Left cardiac atrium (tissue), 4 donors: ENCODE data around the gene PRDM12. TPM values are rescaled to one million over a fixed set of nuclear protein-coding genes. Genes with fewer than 3 reads are reported as not detected.

Experiments
- ATAC-seq, 2 donors: fragments of 200-7000 bp; cut with Tn5 transposase; one replicate each; pipeline ENCODE4 v1.9.1; 2020; ENCODE audit warnings: mild to moderate bottlenecking in 2 of 2, moderate library complexity in 2 of 2
- DNase-seq: peaks from one replicate; pipeline ENCODE4 v3.0.0-alpha.2; 2020
- intact Hi-C, 2 donors: fragments of 100-400 bp; cut with DNase I; formaldehyde crosslinking; loops; one replicate each; pipeline versions ENCODE4 v1.14.1 to v1.15.1; 2022 to 2023
- total RNA-seq, 2 donors: library from RNA; stranded (reverse); fragmentation: NEBNext Ultra II Directional; extraction: Animal tissue kit (Norgen Biotek cat#: 25700); gene quantifications; one replicate each; pipeline ENCODE4 v1.2.1, GENCODE V29; 2021
- donor health status: DM: no; HTN: yes; CAD: no.
- donor health status: DM: no; HTN: yes; CAD: no; lungs with severe emphysema.
- donor health status: DM: yes; HTN: yes; CAD: no.
- donor health status: Dilated cardiomyopathy.

Gene PRDM12
- total RNA-seq, 2 donors from 2014 or later: not detected

- intact Hi-C loops: no loop called here
- DNase-seq (no peak), ATAC-seq (no peak)
Measured at GRCh38 chr9:130634801-130635200, 29.6 kb upstream of the PRDM12 start.

- DNase-seq: no peak
- intact Hi-C loops: no loop called here
- no peak for ATAC-seq
Measured at GRCh38 chr9:130635306-130635705, 29.1 kb upstream of the PRDM12 start.

- ATAC-seq (no peak), DNase-seq (no peak)
- intact Hi-C loops: no loop called here
Measured at GRCh38 chr9:130635721-130636647, 28.4 kb upstream of the PRDM12 start.

- ATAC-seq: no peak
Measured at GRCh38 chr9:130636648-130637020, 27.8 kb upstream of the PRDM12 start.

GRCh38 chr9:130638284-130639123 lies 25.9 kb upstream of the PRDM12 start:
- ATAC-seq (no peak), DNase-seq (no peak)
- intact Hi-C loops: no loop called here

More at GRCh38 chr9:130636648-130637020, 27.8 kb upstream of the PRDM12 start:
- DNase-seq: no peak
- intact Hi-C loops: no loop called here

- ATAC-seq (no peak), DNase-seq (no peak)
- intact Hi-C loops: no loop called here
Measured at GRCh38 chr9:130639124-130639765, 25.1 kb upstream of the PRDM12 start.

GRCh38 chr9:130639866-130640555 lies 24.4 kb upstream of the PRDM12 start:
- intact Hi-C loops: no loop called here
- ATAC-seq (no peak), DNase-seq (no peak)

GRCh38 chr9:130640681-130641080 lies 23.7 kb upstream of the PRDM12 start:
- intact Hi-C loops: no loop called here
- DNase-seq (no peak), ATAC-seq (no peak)

- no peak for DNase-seq
- intact Hi-C loops: no loop called here
- no peak for ATAC-seq
Measured at GRCh38 chr9:130642926-130643325, 21.5 kb upstream of the PRDM12 start.

GRCh38 chr9:130651221-130651620 lies 13.2 kb upstream of the PRDM12 start:
- DNase-seq (no peak), ATAC-seq (no peak)
- intact Hi-C loops: no loop called here

- no peak for ATAC-seq
- no peak for DNase-seq
- intact Hi-C loops: no loop called here
Measured at GRCh38 chr9:130651752-130652151, 12.6 kb upstream of the PRDM12 start.

GRCh38 chr9:130654879-130655278 lies 9.5 kb upstream of the PRDM12 start:
- no peak for ATAC-seq
- intact Hi-C loops: no loop called here
- DNase-seq: no peak

GRCh38 chr9:130658893-130659698 lies 5.3 kb upstream of the PRDM12 start:
- intact Hi-C loops: no loop called here
- no peak for DNase-seq
- ATAC-seq: no peak

- intact Hi-C loops: no loop called here
- ATAC-seq (no peak), DNase-seq (no peak)
Measured at GRCh38 chr9:130659699-130660248, 4.6 kb upstream of the PRDM12 start.

- ATAC-seq (no peak), DNase-seq (no peak)
- intact Hi-C loops: no loop called here
Measured at GRCh38 chr9:130660326-130660682, 4.1 kb upstream of the PRDM12 start.

GRCh38 chr9:130660683-130661450 lies 3.5 kb upstream of the PRDM12 start:
- DNase-seq (no peak), ATAC-seq (peak; percentile 6 to 9)
- intact Hi-C loops: no loop called here

GRCh38 chr9:130661451-130662098 lies 2.8 kb upstream of the PRDM12 start:
- no peak for DNase-seq
- intact Hi-C loops: no loop called here
- ATAC-seq: no peak
